Measurements from ENCODE around the gene PPFIA1.

- TF ChIP-seq CTCF (IDR thresholded peaks at IDR 0.05), result no peak
- TF ChIP-seq POLR2A (IDR thresholded peaks at IDR 0.05), result no peak
These were observed 149.5 kb downstream of the PPFIA1 start for GRCh38 chr11:70420008-70420464.

All from uterus (tissue), 2 donors.